GM12873 (cell line): ENCODE measurements around the gene GUCY2C.

Source experiments
- TF ChIP-seq, protein P1 (sequence below): IDR thresholded peaks from 2 replicates; pipeline ENCODE4 v1.5.1; 2012; ENCODE audit warnings: low read depth, mild to moderate bottlenecking, moderate library complexity, low read length, control low read depth; ENCODE audit not compliant: insufficient read depth; ENCODE audit errors: missing control alignments

GUCY2C gene

DNA sequence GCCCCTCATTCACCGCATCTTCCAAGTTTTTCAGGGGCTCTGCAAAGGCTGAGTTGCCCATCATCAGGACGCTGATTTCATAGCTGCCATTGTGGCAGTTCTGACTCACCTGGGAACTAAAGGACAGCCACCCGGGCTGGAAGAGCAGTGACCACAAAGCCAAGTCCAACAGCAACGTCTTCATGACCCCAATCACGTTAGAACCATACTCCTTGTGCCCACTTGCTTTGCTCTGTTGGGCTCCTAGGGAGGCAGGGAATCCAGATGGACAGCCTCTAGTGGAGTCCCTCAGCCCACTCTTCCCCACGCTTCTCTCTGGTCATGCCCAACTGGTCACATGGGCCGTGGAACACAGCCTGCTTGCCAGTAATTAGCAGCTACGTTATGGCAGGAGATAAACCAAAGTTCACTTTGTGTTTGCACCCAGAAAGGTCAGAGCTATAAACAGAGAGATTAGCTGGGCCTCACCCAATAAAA lies at the start of gene GUCY2C:
Gene GUCY2C, minus strand, starts transcription at position 335 of the 477 bp plus-strand sequence. Its CDS starts 151 bp downstream, at position 184.
- TF ChIP-seq, protein P1, sequence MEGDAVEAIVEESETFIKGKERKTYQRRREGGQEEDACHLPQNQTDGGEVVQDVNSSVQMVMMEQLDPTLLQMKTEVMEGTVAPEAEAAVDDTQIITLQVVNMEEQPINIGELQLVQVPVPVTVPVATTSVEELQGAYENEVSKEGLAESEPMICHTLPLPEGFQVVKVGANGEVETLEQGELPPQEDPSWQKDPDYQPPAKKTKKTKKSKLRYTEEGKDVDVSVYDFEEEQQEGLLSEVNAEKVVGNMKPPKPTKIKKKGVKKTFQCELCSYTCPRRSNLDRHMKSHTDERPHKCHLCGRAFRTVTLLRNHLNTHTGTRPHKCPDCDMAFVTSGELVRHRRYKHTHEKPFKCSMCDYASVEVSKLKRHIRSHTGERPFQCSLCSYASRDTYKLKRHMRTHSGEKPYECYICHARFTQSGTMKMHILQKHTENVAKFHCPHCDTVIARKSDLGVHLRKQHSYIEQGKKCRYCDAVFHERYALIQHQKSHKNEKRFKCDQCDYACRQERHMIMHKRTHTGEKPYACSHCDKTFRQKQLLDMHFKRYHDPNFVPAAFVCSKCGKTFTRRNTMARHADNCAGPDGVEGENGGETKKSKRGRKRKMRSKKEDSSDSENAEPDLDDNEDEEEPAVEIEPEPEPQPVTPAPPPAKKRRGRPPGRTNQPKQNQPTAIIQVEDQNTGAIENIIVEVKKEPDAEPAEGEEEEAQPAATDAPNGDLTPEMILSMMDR, result no peak

GRCh38 chr12:14743061-14743460 lies 46.7 kb upstream of the GUCY2C start:
- TF ChIP-seq, protein P1, result no peak

DNA sequence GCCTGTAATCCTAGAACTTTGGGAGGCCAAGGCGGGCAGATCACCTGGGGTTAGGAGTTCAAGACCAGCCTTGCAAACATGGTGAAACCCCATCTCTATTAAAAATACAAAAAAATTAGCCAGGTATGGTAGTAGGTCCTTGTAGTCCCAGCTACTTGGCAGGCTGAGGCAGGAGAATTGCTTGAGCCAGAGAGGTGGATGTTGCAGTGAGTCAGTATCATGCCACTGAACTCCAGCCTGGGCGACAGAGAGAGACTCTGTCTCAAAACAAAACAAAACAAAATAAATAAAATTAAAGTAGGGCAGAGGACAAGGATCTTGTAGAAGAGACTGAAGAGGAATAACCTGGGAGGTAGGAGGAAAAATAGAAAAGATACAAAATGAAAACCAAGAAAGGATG lies 45.5 kb upstream of the GUCY2C start:
- TF ChIP-seq, protein P1, result no peak

DNA sequence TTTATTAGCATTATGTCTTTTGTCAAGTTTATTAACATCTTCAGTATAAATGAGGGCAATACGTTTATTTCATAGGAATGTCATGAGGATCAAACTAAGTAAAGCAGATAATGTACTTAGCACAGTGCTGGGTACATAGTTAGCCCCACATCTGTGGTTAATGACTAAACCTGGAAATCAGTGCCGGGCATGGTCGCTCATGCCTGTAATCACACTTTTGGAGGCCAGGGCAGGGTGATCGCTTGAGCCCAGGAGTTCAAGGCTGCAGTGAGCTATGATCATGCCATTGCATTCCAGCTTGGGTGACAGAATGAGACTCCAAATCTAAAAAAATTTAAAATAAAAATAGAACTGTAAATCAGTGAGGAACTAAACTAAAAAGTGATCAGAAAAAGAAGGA lies 44.8 kb upstream of the GUCY2C start:
- TF ChIP-seq, protein P1, result no peak

- TF ChIP-seq, protein P1, result no peak
These were observed 35.4 kb upstream of the GUCY2C start for GRCh38 chr12:14731821-14732220.

DNA sequence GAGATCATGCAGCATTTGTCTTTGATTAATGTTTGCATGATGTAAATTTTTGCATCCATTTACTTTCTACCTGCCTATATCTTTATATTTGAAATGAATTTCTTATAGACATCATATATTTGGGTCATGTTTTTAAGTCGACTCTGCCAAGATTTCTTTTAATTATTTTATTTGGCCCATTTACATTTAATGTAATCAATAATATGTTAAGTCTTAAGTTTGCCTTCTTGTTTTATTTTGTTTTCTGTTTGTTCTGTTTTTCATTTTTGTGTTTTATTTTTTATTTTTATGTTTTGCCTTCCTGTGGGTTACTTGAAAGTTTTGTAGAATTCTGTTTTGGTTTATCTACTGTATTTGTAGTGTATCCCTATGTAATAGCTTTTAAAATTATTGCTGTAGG lies 33.2 kb upstream of the GUCY2C start:
- TF ChIP-seq, protein P1, result no peak

DNA sequence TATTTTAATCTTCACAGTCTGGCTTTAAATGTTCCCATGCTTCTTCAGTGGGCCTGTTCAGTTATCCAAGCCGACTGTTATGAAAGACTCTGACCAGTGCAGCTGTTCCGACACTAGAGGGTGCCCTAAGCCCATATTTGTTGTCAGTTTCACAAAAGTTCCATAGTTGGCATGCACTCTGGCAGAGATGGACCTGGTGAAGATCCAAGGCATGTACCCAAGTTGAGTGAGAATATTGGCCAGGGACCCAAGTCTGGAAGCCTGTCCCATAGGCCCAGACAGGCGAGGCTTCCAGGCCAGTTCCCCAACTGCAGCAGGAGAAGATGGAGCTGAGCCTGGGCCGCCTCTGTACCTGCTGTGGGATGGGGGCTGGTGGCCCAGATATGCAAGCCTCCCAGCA lies 27.4 kb upstream of the GUCY2C start:
- TF ChIP-seq, protein P1, result peak; percentile 78
